Stomach (tissue), 9 donors: ENCODE results near the gene EGFL7. TPM values are rescaled to one million over a fixed set of nuclear protein-coding genes. Genes with fewer than 3 reads are reported as not detected.

ENCODE experiments used
- DNase-seq, 2 donors: peaks; one replicate each; pipeline versions ENCODE4 v3.0.0 to v3.0.0-alpha.2; 2013 to 2019
- H3K27ac ChIP-seq, 5 donors: fragments of 200-600 bp in 4 of 5; sonication (generic) in 4 of 5; one replicate each; pipeline ENCODE4 v1.5.1; 2013 to 2019; ENCODE audit warnings: mild to moderate bottlenecking in 1 of 5, moderate library complexity in 1 of 5
- H3K27me3 ChIP-seq, 3 donors: fragments of 200-600 bp; sonication (generic); one replicate each; pipeline ENCODE4 v1.5.1; 2017 to 2019; ENCODE audit warnings: mixed run types in 1 of 3
- H3K36me3 ChIP-seq, 4 donors: fragments of 200-600 bp; sonication (generic); 1 replicate in 3 of 4; 2 replicates in 1 of 4; pipeline ENCODE4 v1.5.1; 2016 to 2019
- H3K4me1 ChIP-seq, 4 donors: fragments of 200-600 bp; sonication (generic); one replicate each; pipeline ENCODE4 v1.5.1; 2016 to 2019
- H3K4me3 ChIP-seq, 4 donors: fragments of 200-600 bp; sonication (generic) in 3 of 4; one replicate each; pipeline ENCODE4 v1.5.1; 2016 to 2019; ENCODE audit warnings: mild to moderate bottlenecking in 1 of 4
- H3K9me3 ChIP-seq, 4 donors: fragments of 200-600 bp; sonication (generic); one replicate each; pipeline ENCODE4 v1.5.1; 2016 to 2019
- CTCF ChIP-seq, 7 experiments: fragments of 450-650 bp in 4 of 7; fragments of 200-600 bp in 3 of 7; sonication (generic) in 3 of 7; IDR thresholded peaks; one replicate each; pipeline ENCODE4 v1.5.1; 2016 to 2019; ENCODE audit warnings: antibody characterized with exemption in 7 of 7, control low read depth in 2 of 7, mild to moderate bottlenecking in 1 of 7
- EP300 ChIP-seq: sonication (generic); formaldehyde crosslinking; IDR thresholded peaks from one replicate; pipeline ENCODE4 v1.6.1; 2017; ENCODE audit warnings: antibody characterized with exemption
- POLR2A ChIP-seq, 4 donors: fragments of 450-650 bp; IDR thresholded peaks; one replicate each; pipeline ENCODE4 v1.6.1; 2016; ENCODE audit warnings: antibody characterized with exemption in 4 of 4, control low read depth in 2 of 4, mild to moderate bottlenecking in 1 of 4, moderate library complexity in 1 of 4
- POLR2AphosphoS5 ChIP-seq, 3 donors: sonication (generic); formaldehyde crosslinking; IDR thresholded peaks; one replicate each; pipeline ENCODE4 v1.6.1; 2016; ENCODE audit warnings: antibody characterized with exemption in 3 of 3
- WGBS, 5 donors: extraction: QIAGEN DNeasy Blood & Tissue Kit in 3 of 5; methylation state at CpG; one replicate each; pipeline versions ENCODE4 v1.1.5 to v1.1.7; 2013 to 2018; 5-methylcytosine and 5-hydroxymethylcytosine counted together
- intact Hi-C: fragments of 100-400 bp; cut with DNase I; formaldehyde crosslinking; loops from one replicate; pipeline ENCODE4 v1.15.1; 2023; ENCODE audit warnings: low total_unique reads
- polyA plus RNA-seq, 3 donors: library from polyadenylated mRNA; stranded (reverse); fragments of 200-250 nt; gene quantifications; one replicate each; pipeline ENCODE4 v1.2.3, GENCODE V29; 2013
- total RNA-seq, 5 donors: library from RNA; depleted of rRNA; stranded (reverse); fragments of >200 nt; gene quantifications; one replicate each; pipeline versions ENCODE4 v1.1.0 to v1.2.3, GENCODE V29; 2014 to 2016
- donor health status: healthy with polysubstance abuse.
- donor health status: Bipolar disorder and iron deficiency.
- donor health status: healthy.

Gene EGFL7
- total and polyA plus RNA-seq, 8 donors, result 20.9 to 1,085 (median 52.2) TPM

- DNase-seq, result peak in 1 of 2 donors; percentile 32
- intact Hi-C loops, result no loop called here
- Histone ChIP-seq H3K4me3 (no peak overlapping the region), H3K27me3 (peaks cover 0 to under 1% (median 0%) of the 10 kb centered on the region in 3 donors), H3K9me3 (no peaks in the 10 kb centered on the region), H3K36me3 (no peaks in the 10 kb centered on the region), H3K4me1 (peaks cover 59 to 96% (median 85%) of the 10 kb centered on the region in 4 donors), H3K27ac (peak overlapping the region in 4 of 5 donors; percentile 7 to 82 (median 76))
- WGBS, 5 donors, result 86 to 92% (median 90%) methylated on average over 25 to 46 of the region's 46 CpGs
- TF ChIP-seq POLR2A (IDR thresholded peaks at IDR 0.05), result no peak
- no peak for TF ChIP-seq CTCF (IDR thresholded peaks at IDR 0.05)
- TF ChIP-seq POLR2AphosphoS5 (IDR thresholded peaks at IDR 0.05), result no peak
- TF ChIP-seq EP300, result no peak
Observed at GRCh38 chr9:136692185-136693134, 29.7 kb downstream of the EGFL7 start.

DNA sequence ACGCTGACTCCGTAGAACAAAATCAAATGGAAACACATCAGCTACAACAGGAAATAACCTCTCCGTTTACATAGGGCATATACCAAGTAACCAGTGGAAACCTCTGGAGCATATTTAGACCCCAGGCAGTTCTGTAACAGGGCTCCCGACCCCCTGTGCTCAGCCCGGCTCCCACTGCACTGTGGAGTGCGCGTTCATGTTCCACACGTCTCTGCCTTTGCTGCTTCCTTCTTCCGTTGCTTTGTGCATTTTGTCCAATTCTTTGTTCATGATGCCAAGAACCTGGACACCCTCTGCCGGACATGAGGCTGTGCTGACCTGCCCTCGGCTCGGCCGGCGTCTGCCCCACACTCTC lies 30.4 kb downstream of the EGFL7 start:
- 54 to 70% (median 63%) methylated on average over 14 of the region's 14 CpGs for WGBS, 5 donors
- intact Hi-C loops, result no loop called here
- H3K9me3 ChIP-seq, result no peaks in the 10 kb centered on the region
- H3K27ac ChIP-seq, result peak overlapping the region; percentile 57 to 82 (median 73)
- no peak overlapping the region for H3K4me3 ChIP-seq
- no peaks in the 10 kb centered on the region for H3K36me3 ChIP-seq
- peaks cover 0 to 5% (median 0%) of the 10 kb centered on the region in 3 donors for H3K27me3 ChIP-seq
- TF ChIP-seq CTCF (IDR thresholded peaks at IDR 0.05) (no peak), POLR2AphosphoS5 (IDR thresholded peaks at IDR 0.05) (no peak), EP300 (no peak), POLR2A (IDR thresholded peaks at IDR 0.05) (no peak)
- DNase-seq, result no peak
- H3K4me1 ChIP-seq, result peaks cover 60 to 95% (median 84%) of the 10 kb centered on the region in 4 donors

- Histone ChIP-seq H3K36me3 (no peaks in the 10 kb centered on the region), H3K4me1 (peaks cover 61 to 90% (median 78%) of the 10 kb centered on the region in 4 donors), H3K27me3 (peaks cover 0 to 5% (median 0%) of the 10 kb centered on the region in 3 donors), H3K9me3 (no peaks in the 10 kb centered on the region), H3K4me3 (no peak overlapping the region), H3K27ac (peak overlapping the region; percentile 57 to 82 (median 73))
- intact Hi-C loops, result no loop called here
- TF ChIP-seq POLR2AphosphoS5 (IDR thresholded peaks at IDR 0.05), result peak in 2 of 3 donors; percentile 12 to 53
- no peak for TF ChIP-seq CTCF (IDR thresholded peaks at IDR 0.05)
- peak; percentile 88 to 94 for DNase-seq
- 32 to 53% (median 37%) methylated on average over 10 to 15 of the region's 15 CpGs for WGBS, 5 donors
Observed at GRCh38 chr9:136693490-136694162, 30.9 kb downstream of the EGFL7 start.

GRCh38 chr9:136694163-136694871 lies 31.6 kb downstream of the EGFL7 start:
- Histone ChIP-seq H3K4me3 (no peak overlapping the region), H3K27me3 (peaks cover 0 to 5% (median 0%) of the 10 kb centered on the region in 3 donors), H3K36me3 (no peaks in the 10 kb centered on the region), H3K9me3 (no peaks in the 10 kb centered on the region), H3K27ac (peak overlapping the region; percentile 57 to 82 (median 73)), H3K4me1 (peaks cover 61 to 83% (median 72%) of the 10 kb centered on the region in 4 donors)
- peak; percentile 79 to 85 for DNase-seq
- no peak for TF ChIP-seq EP300
- no peak for TF ChIP-seq POLR2A (IDR thresholded peaks at IDR 0.05)
- peak in 5 of 7 experiments; percentile 37 to 81 (median 62) for TF ChIP-seq CTCF (IDR thresholded peaks at IDR 0.05)
- intact Hi-C loops, result no loop called here
- WGBS, 5 donors, result 25 to 40% (median 29%) methylated on average over 17 to 32 of the region's 32 CpGs
